NCI-H774 (cell line): Measurements from ENCODE around the gene INPP5A.

Experiments used
- DNase-seq: peaks from one replicate; lab custom pipeline; 2025; lab: John Stamatoyannopoulos, UW

The INPP5A gene

GRCh38 chr10:132708936-132709335 is 171.3 kb downstream of the INPP5A start:
- no peak for DNase-seq

DNA sequence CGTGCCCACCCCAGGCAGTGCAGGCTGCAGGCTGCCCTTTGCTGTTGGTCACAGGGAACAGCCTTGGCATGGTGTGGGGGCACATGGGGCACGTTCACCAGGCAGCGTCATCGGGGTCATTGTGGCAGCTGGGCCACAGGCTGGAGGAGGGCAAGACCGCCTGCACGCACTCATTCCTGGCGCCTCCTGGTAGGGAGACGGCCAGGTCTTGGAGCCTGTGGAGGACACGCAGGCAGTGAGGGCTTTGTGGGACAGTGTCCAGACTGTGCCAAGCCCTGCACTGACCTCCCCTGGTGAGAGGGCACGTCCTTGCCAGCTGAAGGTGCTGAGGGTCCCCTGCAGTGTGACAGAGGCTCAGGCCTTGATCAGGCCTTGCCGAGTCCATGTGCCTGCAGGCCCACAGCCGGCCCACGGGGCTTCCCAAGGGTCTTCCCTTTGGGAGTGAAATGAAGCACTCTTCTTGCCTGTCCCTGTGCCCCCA is 171.9 kb downstream of the INPP5A start:
- DNase-seq = no peak

- no peak for DNase-seq
These were observed 172.6 kb downstream of the INPP5A start for GRCh38 chr10:132710036-132710686.

- DNase-seq = no peak
These were observed 173.4 kb downstream of the INPP5A start for GRCh38 chr10:132710746-132711612.

DNA sequence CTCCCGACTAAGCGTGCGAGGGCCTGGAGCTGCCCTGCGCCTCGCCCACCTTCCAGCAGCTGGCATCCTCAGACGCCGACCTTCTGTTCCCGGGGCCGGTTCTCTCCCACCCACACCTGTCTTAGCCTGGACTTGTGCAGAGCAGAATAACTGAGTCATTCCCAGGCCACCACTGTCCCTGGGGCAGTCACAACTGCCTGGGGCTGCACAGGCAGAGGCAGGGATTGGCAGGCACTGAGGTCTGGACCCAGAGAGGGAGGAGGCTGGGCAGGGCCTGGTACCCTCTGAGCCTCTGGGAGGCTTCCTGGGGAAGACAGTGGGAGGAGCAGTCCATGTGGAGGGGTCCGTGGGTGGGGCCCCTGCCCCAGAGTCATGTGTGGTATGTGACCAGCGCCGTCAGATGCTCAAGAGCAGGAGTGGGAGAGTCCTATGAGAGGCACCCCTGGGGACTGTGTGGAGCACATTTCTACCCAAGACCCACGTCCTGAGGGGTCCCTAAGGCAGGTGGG is 174.1 kb downstream of the INPP5A start:
- DNase-seq = no peak

GRCh38 chr10:132712291-132712690 is 174.7 kb downstream of the INPP5A start:
- no peak for DNase-seq

GRCh38 chr10:132712743-132713142 is 175.2 kb downstream of the INPP5A start:
- no peak for DNase-seq

DNA sequence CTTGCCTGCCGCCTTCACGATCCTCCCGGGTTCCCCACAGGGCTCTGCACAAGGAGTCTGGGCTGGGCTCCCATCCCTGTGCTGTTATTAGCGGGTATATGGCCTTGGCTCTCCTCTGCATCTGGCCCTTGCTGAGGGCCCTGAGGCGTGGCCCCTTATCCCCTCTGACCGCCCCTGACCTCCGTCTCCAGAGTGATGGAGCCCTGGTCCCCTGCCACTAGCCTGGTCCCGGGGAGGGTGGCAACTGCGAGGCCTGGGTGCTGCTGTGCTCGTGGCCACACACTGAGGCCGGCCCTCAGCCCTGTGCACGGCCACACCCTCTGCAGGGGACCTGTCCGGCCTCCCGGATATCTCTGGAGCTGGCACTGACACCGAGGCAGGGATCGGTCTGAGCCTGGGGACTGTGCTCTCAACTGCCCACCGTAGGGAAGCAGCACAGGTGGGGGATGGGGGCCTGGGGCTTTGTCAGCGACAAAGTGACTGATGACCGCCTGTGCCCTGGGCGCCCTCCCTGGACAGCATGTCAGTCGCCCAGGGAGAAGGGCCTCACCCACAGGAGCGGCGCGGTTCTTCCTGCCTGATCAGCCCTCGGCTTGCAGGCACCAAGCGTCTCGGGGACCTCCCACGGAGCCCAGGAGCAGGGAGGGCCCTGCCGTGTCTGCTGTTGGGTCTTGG is 176.0 kb downstream of the INPP5A start:
- DNase-seq = no peak

DNA sequence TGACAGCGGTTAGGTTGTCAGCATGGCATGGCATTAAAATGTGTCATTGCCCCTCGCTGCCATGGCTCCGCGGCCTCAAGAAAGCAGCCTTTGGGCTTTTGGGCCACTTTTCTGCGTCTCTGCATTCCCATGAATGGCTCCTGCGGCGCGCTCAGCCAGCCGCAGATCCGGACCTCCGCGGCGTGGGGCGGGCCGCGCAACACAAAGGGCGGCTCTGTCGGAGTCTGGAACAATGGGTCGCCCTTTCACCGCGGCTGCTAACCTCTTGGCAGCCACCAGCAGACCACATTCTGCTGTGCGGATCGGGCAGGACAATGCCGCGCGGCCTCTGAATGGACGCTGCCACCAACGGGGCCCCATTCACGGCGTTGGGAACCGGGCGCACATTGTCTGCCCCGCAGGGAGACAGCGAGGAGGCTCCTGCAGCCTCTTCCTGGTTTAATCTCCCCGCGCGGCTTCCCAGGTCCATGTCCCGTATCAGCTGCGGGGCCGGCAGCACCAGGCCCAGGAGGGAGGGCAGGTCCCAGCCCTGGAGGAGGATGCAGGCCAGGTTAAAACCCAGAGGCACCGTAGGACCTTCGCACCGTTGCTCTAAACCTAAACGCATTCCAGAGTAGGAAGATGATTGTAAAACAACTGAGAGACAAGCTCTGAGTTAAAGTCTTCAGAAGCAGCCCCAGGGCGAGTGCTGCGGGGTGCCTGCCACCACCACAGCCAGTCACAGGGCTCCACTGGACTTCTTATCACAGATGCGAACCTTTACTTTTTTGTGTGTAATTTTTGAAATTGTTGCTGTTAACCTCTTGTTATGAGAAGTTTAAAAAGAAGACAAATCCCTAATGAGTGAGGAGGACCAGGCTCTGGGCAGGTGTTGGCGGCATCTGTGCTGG is 176.8 kb downstream of the INPP5A start:
- no peak for DNase-seq

DNA sequence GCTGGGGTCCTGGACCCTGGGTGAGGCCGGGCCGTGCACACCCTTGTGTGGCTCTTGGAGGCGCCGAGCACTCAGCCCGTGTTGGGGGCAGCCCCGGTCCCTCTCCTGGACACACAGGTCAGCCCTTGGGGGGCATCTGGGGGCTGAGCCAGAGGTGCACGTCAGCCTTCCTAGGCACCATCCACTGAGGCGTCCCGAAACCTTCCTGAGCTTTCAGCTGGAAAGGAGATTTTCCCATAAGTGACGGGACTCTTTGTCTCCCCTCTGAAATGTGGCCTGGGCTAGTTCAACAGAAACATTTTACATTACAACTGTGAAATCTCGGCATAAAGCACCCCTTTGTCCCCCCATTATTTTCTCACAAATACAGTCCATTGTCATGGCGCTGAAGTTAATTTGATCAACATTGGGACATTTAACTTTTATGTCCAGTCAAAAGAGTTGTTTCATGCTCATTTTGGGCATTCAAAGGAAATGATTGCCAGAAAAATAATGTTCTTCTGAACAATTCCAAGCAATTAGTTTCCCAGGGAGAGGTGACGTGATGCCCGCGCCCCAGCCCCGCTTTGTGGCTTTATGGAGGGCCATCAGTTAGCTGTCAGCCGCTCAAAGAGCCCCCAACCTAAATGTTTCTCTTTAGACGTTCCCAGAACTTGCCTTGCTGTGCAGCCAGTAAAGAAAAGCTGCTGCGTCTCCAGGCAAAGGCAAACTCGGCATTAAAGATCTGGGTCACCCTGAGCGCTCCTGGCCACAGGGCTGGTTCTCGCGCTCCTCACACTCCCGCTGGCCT is 177.6 kb downstream of the INPP5A start:
- DNase-seq = no peak

DNA sequence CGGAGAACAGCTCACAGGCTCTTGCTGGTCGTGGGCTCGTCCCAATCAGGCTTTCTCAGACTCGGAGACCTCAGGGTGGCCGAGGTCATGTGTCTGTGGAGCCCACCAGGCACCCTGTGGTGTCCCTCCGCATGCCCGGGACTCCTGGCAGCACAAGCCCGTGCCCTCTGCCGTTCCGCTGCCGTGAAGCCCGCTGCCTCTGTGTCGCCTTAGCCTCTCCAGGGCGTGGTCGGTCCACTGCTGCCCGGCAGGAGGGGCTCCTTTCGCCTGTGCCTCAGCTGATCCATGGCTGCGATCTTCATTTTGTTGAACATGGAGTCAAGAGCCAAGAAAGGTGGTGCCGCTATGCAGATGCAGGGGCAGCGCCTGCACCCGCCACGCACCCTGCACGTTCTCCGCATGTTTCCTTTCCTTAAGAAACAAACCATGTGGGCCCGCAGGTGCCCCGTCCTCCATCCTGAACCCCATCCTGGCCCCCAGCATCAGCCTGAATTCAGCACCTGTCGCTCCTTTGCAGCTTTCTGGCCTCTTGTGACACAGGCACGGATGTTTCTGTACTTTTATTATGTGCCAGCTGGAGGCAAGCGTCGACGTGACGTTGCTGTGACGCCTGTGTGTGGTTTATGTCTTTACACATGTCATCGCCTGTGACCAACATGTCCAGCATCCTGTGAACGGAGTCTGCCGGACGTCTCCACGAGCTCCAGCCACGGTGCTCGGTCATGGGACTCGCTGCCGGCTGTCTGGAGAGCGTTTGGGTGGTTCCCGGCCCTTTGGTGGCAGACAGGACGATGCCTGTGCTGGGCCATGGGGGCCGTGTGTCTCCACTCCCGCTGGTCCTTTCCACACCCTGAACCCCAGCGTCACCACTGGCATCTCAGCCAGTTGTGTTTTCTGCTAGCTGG is 178.4 kb downstream of the INPP5A start:
- no peak for DNase-seq

DNA sequence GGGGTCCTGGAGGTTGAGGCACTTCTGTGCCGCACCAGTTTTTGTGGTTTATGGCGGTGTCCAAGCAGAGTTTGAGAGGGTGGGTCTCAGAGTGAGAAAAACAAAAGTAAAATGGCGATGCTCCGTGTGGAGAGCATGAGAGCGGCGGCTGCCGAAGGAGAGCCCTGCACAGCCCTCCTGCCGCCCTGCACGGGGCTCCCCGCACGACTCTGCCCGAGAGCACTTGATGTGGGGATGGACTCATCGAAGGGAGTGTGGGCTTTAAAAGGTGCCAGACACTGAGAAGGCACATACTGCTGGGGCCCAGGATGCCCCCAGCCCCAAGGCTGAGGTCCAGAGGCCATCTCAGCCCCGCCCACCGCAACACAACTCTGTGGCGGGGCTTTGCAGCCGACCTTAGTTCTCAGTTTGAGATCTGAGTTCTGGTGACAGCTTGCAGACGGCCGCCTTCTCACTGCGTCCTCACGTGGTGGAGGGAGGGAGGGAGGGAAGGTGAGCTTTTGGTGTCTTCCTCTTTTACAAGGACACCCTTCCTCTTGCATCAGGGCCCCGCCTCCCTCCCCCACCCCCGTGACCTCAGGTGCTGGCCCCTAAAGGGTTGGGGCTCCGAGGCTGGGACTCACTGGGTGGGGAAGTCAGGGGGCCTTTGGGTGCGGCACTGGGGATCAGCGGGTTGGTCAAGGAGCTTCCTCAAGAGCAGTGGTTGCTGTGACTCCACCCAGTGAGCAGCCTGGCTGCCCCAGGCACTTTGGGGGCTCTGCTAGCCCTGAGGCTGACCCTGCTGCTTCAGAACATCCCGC is 179.3 kb downstream of the INPP5A start:
- DNase-seq = no peak

DNA sequence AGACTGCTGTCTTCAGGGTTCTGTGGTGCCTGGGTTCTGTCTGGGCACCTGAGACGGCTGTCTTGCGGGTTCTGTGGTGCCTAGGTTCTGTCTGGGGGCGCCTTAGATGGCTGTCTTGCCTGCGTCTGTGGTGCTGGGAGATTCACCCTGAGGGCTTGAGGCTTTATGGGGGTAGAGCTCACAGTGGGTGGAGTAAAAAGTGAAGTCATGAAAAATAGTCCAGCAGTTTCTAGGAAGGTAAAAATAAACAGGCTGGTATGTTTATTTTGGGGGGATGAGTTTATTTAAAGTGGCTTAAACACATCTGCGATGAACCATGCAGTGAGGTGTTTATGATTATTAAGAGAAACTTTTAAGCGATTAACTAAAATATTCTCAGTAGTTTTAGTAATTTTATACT is 184.1 kb downstream of the INPP5A start:
- DNase-seq = no peak

- no peak for DNase-seq
These were observed 185.1 kb downstream of the INPP5A start for GRCh38 chr10:132722394-132723329.

- DNase-seq = no peak
These were observed 185.9 kb downstream of the INPP5A start for GRCh38 chr10:132723330-132723970.

GRCh38 chr10:132724446-132724845 is 186.9 kb downstream of the INPP5A start:
- no peak for DNase-seq

- no peak for DNase-seq
These were observed 187.6 kb downstream of the INPP5A start for GRCh38 chr10:132725202-132725601.
